ENCODE results near the gene LIFR. TPM values are rescaled to one million over a fixed set of nuclear protein-coding genes. Genes with fewer than 3 reads are reported as not detected.

The LIFR gene
- total RNA-seq, 1 donor: 39.8 TPM

GRCh38 chr5:38426490-38426889 lies 130.0 kb downstream of the LIFR start:
- Histone ChIP-seq H3K79me2 (ENCODE audit: insufficient read depth, low read length) (no peaks in the 10 kb centered on the region), H3K27me3 (ENCODE audit: insufficient read depth, low read length) (no peaks in the 10 kb centered on the region), H2AFZ (ENCODE audit: low read length) (peak overlapping the region; percentile 31), H3K4me2 (ENCODE audit: insufficient read depth, low read length) (no peak overlapping the region), H3K27ac (ENCODE audit: low read depth, low read length) (no peak overlapping the region), H3K36me3 (ENCODE audit: insufficient read depth, low read length) (no peaks in the 10 kb centered on the region), H3K9me3 (ENCODE audit: low read depth, low read length) (no peaks in the 10 kb centered on the region), H4K20me1 (ENCODE audit: insufficient read depth, low read length) (no peaks in the 10 kb centered on the region), H3K4me1 (ENCODE audit: insufficient read depth, low read length) (peaks cover 45% of the 10 kb centered on the region), H3K4me3 (ENCODE audit: insufficient read depth, low read length) (no peak overlapping the region)
- no peak for TF ChIP-seq CTCF (IDR thresholded peaks at IDR 0.05; ENCODE audit: extremely low read depth, low read depth, low read length)
- DNase-seq (ENCODE audit: insufficient read length, low spot score, missing footprints): no peak

Small RNA genes within 50 kb of the gene (small RNA-seq; reads per million reads assigned to genes)
- gene AC091839.1 (not detected), gene MIR3650 (not detected)

All from osteoblast (primary cell).